ENCODE data around the gene GPNMB.

GPNMB gene

DNA sequence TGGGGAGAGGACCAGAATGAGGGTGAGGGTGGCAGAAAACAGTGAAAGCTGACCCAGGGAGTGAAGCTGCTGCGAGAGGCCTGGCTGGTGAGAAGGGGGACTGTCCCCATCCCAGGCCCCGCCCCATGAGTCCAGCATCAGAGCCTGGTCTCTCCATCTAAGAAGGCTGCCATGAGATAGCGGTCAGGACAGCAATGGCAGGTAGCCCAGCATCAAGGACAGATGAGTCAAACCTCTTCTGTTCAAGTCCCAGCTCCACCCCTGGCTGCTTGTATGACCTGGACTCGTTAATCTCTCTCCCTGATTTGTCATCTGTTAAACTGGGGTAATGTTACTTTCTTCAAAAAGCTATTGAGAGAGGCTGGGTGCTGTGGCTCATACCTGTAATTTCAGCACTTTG, 22.2 kb downstream of the GPNMB start:
- Histone ChIP-seq H3K4me1 (no peaks in the 10 kb centered on the region), H3K4me2 (ENCODE audit: low read length) (no peak overlapping the region), H3K27ac (no peak overlapping the region), H2AFZ (no peak overlapping the region), H3K4me3 (ENCODE audit: low read depth, low read length) (no peak overlapping the region), H3K36me3 (ENCODE audit: control insufficient read depth, insufficient read depth, low read length) (no peaks in the 10 kb centered on the region), H3K9ac (no peak overlapping the region), H3K79me2 (no peaks in the 10 kb centered on the region), H3K9me3 (ENCODE audit: control insufficient read depth, low read length) (no peaks in the 10 kb centered on the region), H3K27me3 (ENCODE audit: control insufficient read depth, insufficient read depth, low read length) (no peaks in the 10 kb centered on the region)
- TF ChIP-seq, protein P1, sequence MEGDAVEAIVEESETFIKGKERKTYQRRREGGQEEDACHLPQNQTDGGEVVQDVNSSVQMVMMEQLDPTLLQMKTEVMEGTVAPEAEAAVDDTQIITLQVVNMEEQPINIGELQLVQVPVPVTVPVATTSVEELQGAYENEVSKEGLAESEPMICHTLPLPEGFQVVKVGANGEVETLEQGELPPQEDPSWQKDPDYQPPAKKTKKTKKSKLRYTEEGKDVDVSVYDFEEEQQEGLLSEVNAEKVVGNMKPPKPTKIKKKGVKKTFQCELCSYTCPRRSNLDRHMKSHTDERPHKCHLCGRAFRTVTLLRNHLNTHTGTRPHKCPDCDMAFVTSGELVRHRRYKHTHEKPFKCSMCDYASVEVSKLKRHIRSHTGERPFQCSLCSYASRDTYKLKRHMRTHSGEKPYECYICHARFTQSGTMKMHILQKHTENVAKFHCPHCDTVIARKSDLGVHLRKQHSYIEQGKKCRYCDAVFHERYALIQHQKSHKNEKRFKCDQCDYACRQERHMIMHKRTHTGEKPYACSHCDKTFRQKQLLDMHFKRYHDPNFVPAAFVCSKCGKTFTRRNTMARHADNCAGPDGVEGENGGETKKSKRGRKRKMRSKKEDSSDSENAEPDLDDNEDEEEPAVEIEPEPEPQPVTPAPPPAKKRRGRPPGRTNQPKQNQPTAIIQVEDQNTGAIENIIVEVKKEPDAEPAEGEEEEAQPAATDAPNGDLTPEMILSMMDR (IDR thresholded peaks at IDR 0.05): no peak

DNA sequence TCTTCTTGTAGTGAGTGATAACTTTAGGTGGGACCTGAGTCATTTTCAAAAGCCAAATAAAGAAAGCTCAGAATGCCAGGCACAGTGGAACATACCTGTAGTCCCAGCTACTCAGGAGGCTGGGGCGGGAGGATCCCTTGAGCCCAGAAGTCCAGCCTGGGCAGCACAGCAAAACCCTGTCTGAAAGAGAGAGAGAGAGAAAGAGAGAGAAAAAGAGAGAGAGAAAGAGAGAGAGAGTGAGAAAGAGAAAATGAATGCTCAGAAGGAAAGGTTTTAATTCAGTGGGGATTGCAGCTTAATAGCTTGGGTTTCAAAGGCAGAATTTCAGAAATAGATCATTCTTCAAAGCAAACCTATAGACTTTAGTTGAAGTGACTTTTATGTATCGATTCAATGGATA, 25.7 kb downstream of the GPNMB start:
- no peak overlapping the region for H3K9ac ChIP-seq
- H3K4me3 ChIP-seq (ENCODE audit: low read depth, low read length): no peak overlapping the region
- no peaks in the 10 kb centered on the region for H3K9me3 ChIP-seq (ENCODE audit: control insufficient read depth, low read length)
- no peak overlapping the region for H2AFZ ChIP-seq
- H3K79me2 ChIP-seq: no peaks in the 10 kb centered on the region
- TF ChIP-seq, protein P1 (IDR thresholded peaks at IDR 0.05): no peak
- no peak overlapping the region for H3K27ac ChIP-seq
- no peak overlapping the region for H3K4me2 ChIP-seq (ENCODE audit: low read length)
- no peaks in the 10 kb centered on the region for H3K27me3 ChIP-seq (ENCODE audit: control insufficient read depth, insufficient read depth, low read length)
- no peaks in the 10 kb centered on the region for H3K36me3 ChIP-seq (ENCODE audit: control insufficient read depth, insufficient read depth, low read length)
- no peaks in the 10 kb centered on the region for H3K4me1 ChIP-seq

DNA sequence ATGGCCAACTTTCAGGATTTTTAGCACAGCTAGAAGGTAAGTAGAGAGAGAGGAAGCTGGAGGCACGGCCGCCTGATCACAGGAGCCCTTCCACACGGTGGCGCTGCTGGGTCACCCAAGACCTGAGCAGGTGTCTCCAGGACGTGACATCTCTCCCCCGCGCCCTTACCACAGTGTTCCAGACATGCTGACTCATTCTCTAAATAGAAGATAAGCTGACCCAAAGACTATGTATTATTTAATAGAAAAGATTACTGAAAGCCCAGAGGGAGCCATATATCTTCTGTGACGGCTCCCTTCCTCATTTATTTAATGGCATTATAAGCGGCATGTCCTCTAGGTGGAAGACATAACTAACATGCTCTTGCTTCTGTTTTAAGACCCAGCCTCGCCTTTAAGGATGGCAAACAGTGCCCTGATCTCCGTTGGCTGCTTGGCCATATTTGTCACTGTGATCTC, 26.6 kb downstream of the GPNMB start:
- Histone ChIP-seq H3K4me3 (ENCODE audit: low read depth, low read length) (no peak overlapping the region), H3K79me2 (no peaks in the 10 kb centered on the region)

DNA sequence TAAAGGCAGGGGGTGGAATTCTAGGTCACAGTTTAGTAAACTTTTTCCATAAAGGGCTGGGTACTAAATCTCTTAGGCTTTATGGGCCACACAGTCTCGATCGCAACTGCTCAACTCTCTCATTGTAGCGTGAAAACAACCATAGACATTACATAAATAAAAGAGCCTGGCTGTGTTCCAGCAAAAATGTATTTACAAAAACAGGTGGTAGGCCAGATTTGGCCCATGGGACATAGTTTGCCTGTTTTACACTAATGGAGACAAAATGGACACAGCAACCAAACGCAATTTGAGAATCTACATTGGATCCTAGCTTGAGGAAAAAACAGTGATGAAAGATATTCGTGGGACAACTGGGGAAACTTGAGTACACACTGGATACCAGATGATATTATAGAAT, 29.3 kb downstream of the GPNMB start:
- Histone ChIP-seq H3K36me3 (ENCODE audit: control insufficient read depth, insufficient read depth, low read length) (no peaks in the 10 kb centered on the region), H3K9me3 (ENCODE audit: control insufficient read depth, low read length) (no peaks in the 10 kb centered on the region), H3K9ac (no peak overlapping the region), H2AFZ (no peak overlapping the region), H3K4me3 (ENCODE audit: low read depth, low read length) (no peak overlapping the region), H3K27me3 (ENCODE audit: control insufficient read depth, insufficient read depth, low read length) (no peaks in the 10 kb centered on the region), H3K4me2 (ENCODE audit: low read length) (no peak overlapping the region), H3K79me2 (no peaks in the 10 kb centered on the region), H3K4me1 (no peaks in the 10 kb centered on the region), H3K27ac (no peak overlapping the region)
- TF ChIP-seq, protein P1 (IDR thresholded peaks at IDR 0.05): no peak

More for the DNA sequence above, 26.6 kb downstream of the GPNMB start:
- no peaks in the 10 kb centered on the region for H3K9me3 ChIP-seq (ENCODE audit: control insufficient read depth, low read length)
- H3K9ac ChIP-seq: no peak overlapping the region
- H3K27ac ChIP-seq: no peak overlapping the region
- H3K36me3 ChIP-seq (ENCODE audit: control insufficient read depth, insufficient read depth, low read length): no peaks in the 10 kb centered on the region
- H3K4me1 ChIP-seq: no peaks in the 10 kb centered on the region
- H3K27me3 ChIP-seq (ENCODE audit: control insufficient read depth, insufficient read depth, low read length): no peaks in the 10 kb centered on the region
- peak overlapping the region; percentile 47 for H3K4me2 ChIP-seq (ENCODE audit: low read length)
- TF ChIP-seq, protein P1 (IDR thresholded peaks at IDR 0.05): peak; percentile 76
- H2AFZ ChIP-seq: peak overlapping the region; percentile 76

DNA sequence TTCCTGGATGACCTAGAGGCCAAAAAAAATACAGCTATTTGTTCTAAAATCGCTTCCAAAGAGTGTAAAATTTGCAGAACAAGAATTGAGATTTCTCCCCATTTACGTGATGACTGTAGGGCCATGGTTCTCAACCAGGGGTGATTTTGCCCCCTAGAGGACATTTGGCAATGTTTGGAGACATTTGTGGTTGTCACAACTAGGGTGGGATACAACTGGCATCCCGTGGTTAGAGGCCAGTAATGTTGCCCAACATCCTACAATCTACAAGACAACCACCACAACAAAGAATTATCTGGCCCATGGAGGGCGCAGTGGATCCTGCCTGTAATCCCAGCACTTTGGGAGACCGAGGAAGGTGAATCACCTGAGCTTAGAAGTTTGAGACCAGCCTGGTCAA, 29.8 kb downstream of the GPNMB start:
- Histone ChIP-seq H2AFZ (no peak overlapping the region), H3K9me3 (ENCODE audit: control insufficient read depth, low read length) (no peaks in the 10 kb centered on the region), H3K79me2 (no peaks in the 10 kb centered on the region), H3K4me1 (no peaks in the 10 kb centered on the region), H3K27me3 (ENCODE audit: control insufficient read depth, insufficient read depth, low read length) (no peaks in the 10 kb centered on the region), H3K4me2 (ENCODE audit: low read length) (no peak overlapping the region), H3K36me3 (ENCODE audit: control insufficient read depth, insufficient read depth, low read length) (no peaks in the 10 kb centered on the region), H3K27ac (no peak overlapping the region), H3K4me3 (ENCODE audit: low read depth, low read length) (no peak overlapping the region), H3K9ac (no peak overlapping the region)
- TF ChIP-seq, protein P1 (IDR thresholded peaks at IDR 0.05): no peak

Measured in parathyroid adenoma (tissue), 2 donors.